Uterus (tissue), 2 donors: ENCODE data around the gene SLC49A3.
"Not testable (repeated sequence)": the region's sequence is repeated elsewhere in the genome, so short reads cannot be mapped to it uniquely, and the experiment has no call there.

Source experiments
- POLR2A ChIP-seq, 2 donors: fragments of 450-650 bp; IDR thresholded peaks; one replicate each; pipeline ENCODE4 v1.6.1; 2016; ENCODE audit warnings: antibody characterized with exemption in 2 of 2, mild to moderate bottlenecking in 1 of 2, moderate library complexity in 1 of 2
- TF ChIP-seq, protein P1 (sequence below), 4 experiments: fragments of 200-600 bp in 2 of 4; fragments of 450-650 bp in 2 of 4; sonication (generic) in 2 of 4; IDR thresholded peaks; one replicate each; pipeline ENCODE4 v1.5.1; 2016 to 2019; ENCODE audit warnings: antibody characterized with exemption in 4 of 4, mild to moderate bottlenecking in 2 of 4, moderate library complexity in 1 of 4

DNA sequence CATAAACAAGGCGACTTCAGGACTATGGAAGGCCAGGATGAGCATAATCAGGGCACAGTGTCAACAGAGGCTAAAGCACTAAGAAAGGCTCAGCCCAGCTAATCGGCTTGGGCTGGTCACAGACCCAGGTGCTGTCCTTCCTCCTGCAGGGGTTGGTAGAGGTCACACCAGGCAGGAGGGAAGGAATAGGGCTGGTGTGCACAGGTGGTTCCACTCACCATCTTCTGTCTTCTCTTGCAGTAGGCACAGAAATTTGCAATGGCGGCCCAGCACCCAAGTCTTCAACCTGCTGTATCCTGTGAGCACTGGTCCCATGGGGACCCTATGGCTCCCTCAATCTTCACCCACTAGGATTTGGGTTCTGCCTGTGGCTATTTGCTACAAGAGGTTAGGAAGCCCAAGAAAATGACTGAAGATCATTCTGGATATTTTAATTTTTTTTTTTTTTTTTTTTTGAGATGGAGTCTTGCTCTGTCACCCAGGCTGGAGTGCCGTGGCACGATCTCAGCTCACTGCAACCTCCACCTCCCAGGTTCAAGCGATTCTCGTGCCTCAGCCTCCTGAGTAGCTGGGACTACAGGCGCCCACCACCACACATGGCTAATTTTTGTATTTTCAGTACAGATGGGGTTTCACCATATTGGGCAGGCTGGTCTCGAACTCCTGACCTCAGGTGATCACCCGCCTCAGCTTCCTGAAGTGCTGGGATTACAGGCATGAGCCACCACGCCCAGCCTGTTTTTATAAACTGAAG, 19.0 kb downstream of the SLC49A3 start:
- TF ChIP-seq, protein P1, sequence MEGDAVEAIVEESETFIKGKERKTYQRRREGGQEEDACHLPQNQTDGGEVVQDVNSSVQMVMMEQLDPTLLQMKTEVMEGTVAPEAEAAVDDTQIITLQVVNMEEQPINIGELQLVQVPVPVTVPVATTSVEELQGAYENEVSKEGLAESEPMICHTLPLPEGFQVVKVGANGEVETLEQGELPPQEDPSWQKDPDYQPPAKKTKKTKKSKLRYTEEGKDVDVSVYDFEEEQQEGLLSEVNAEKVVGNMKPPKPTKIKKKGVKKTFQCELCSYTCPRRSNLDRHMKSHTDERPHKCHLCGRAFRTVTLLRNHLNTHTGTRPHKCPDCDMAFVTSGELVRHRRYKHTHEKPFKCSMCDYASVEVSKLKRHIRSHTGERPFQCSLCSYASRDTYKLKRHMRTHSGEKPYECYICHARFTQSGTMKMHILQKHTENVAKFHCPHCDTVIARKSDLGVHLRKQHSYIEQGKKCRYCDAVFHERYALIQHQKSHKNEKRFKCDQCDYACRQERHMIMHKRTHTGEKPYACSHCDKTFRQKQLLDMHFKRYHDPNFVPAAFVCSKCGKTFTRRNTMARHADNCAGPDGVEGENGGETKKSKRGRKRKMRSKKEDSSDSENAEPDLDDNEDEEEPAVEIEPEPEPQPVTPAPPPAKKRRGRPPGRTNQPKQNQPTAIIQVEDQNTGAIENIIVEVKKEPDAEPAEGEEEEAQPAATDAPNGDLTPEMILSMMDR (IDR thresholded peaks at IDR 0.05) = not testable (repeated sequence)
- not testable (repeated sequence) for TF ChIP-seq POLR2A (IDR thresholded peaks at IDR 0.05)
